Measurements from ENCODE around the gene FAM3A.

- TF ChIP-seq CTCF (IDR thresholded peaks at IDR 0.05; ENCODE audit: low read depth, low read length, poor library complexity, severe bottlenecking): no peak
- no peak for TF ChIP-seq EZH2phosphoT487 (IDR thresholded peaks at IDR 0.05; ENCODE audit: borderline replicate concordance, low read length)
Observed at GRCh38 chrX:154484255-154485149, 31.5 kb downstream of the FAM3A start.

All from DOHH2 (cell line).